Calu3 (cell line): ENCODE data around the gene ACTR8. TPM values are rescaled to one million over a fixed set of nuclear protein-coding genes. Genes with fewer than 3 reads are reported as not detected.
A peak's percentile ranks its signal among the peaks of the same experiment; 100 is the strongest.

Experiments used
- BruUV-seq: library from RNA; stranded (reverse); fragments of 400-500 nt; replicated peaks from 2 replicates; lab custom pipeline; 2021; lab: Mats Ljungman, UMichigan
- CTCF ChIA-PET: fragments of 300-600 bp; sonication (Branson Sonifier 250); formaldehyde crosslinking; loops from one replicate; lab custom pipeline; 2022; ENCODE audit warnings: antibody characterized with exemption; lab: Charles Lee
- DNase-seq: peaks from one replicate; pipeline ENCODE4 v3.0.0; 2022
- H3K27ac Mint-ChIP-seq: one replicate; pipeline ENCODE4 v1.8.0; 2022; ENCODE audit warnings: mixed read lengths; ENCODE audit not compliant: unreplicated experiment
- H3K27me3 Mint-ChIP-seq: one replicate; pipeline ENCODE4 v1.8.0; 2022; ENCODE audit warnings: mixed read lengths; ENCODE audit not compliant: unreplicated experiment
- H3K36me3 Mint-ChIP-seq: one replicate; pipeline ENCODE4 v1.8.0; 2022; ENCODE audit warnings: mild to moderate bottlenecking, moderate library complexity, mixed read lengths; ENCODE audit not compliant: insufficient read depth, unreplicated experiment
- H3K4me1 Mint-ChIP-seq: one replicate; pipeline ENCODE4 v1.8.0; 2022; ENCODE audit warnings: mild to moderate bottlenecking, low read depth, mixed read lengths; ENCODE audit not compliant: unreplicated experiment
- H3K4me3 Mint-ChIP-seq: one replicate; pipeline ENCODE4 v1.8.0; 2022; ENCODE audit warnings: mild to moderate bottlenecking, low read depth, moderate library complexity, mixed read lengths; ENCODE audit not compliant: unreplicated experiment
- H3K9me3 Mint-ChIP-seq: one replicate; pipeline ENCODE4 v1.8.0; 2022; ENCODE audit warnings: low read depth, mixed read lengths; ENCODE audit not compliant: unreplicated experiment
- intact Hi-C: fragments of 100-400 bp; cut with micrococcal nuclease; formaldehyde crosslinking; loops from one replicate; pipeline ENCODE4 v1.10.0; 2022; ENCODE audit not compliant: unreplicated experiment
- total RNA-seq: library from RNA; stranded (reverse); gene quantifications from 2 replicates; pipeline ENCODE4 v1.2.3, GENCODE V29; 2022
- TF ChIP-seq, protein P1 (sequence below): fragments of 200-600 bp; IDR thresholded peaks from one replicate; pipeline ENCODE4 v1.8.0; 2022; ENCODE audit warnings: antibody characterized with exemption; ENCODE audit not compliant: unreplicated experiment

ACTR8 gene
- total RNA-seq, 1 experiment from 2014 or later: 21.5 TPM

DNA sequence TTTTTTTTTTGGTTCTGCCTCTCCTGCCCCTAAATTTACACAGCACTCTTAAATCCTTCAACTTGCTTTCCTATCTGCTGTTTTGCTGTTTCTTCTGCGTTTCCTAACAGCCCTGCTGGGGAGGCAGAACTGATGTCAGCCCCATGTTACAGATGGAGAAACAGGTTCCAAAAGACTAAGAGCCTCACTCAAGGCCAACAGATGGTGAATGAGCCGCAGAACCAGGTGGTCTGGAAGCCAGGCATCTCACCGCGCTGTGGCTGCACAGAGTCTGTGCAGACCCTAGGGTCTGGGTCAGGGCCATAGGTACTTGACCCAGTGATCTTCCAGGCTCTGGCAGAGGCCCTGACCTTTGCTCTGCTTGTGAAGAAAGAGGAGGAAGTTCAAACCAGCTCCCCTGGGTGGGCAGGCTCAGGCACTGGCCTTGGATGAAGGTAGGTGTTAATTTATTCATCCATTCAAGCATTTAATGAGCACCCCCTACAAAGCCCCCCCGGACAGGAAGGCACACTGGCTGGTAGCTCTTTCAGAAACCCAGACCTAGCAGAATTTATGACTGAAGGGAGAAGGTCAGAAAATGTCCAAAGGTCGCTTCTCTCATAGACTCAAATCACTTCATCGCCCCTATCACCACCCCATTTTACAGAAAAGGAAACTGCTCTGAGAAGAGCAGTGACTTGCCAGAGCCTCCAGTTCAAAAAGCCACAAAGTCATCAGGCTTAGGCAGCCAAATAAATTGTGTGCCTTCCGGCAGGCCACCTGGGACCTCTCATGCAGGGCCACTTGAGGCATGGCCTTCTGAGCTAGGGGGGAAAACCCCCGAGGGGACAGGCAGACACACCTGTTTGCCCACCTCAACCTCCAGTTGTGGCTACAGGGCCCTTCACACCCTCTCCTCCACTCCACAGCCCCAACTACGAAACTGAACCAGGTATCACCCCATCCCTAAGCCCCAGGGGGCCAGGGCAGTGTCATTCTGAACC lies 38.5 kb downstream of the ACTR8 start:
- peak overlapping the region; percentile 83 for H3K27ac Mint-ChIP-seq
- intact Hi-C loops: no loop called here
- CTCF ChIA-PET: interaction anchor here (0.5 to 0.8 kb wide), 3 partner anchors 17 to 711 kb away, joined by 3 to 6 read pairs (median 4); partner anchors contain the start of gene TKT

GRCh38 chr3:53842436-53843194 lies 39.3 kb downstream of the ACTR8 start:
- CTCF ChIA-PET: interaction anchor here (0.8 to 1.0 kb wide), 2 partner anchors 77 to 710 kb away, joined by 3 to 6 read pairs; no protein-coding TSS in a partner anchor
- peak; percentile 88 for DNase-seq
- peaks cover 36% of the 10 kb centered on the region for H3K36me3 Mint-ChIP-seq
- H3K27me3 Mint-ChIP-seq: no peaks in the 10 kb centered on the region
- BruUV-seq: no TSS peak
- TF ChIP-seq, protein P1, sequence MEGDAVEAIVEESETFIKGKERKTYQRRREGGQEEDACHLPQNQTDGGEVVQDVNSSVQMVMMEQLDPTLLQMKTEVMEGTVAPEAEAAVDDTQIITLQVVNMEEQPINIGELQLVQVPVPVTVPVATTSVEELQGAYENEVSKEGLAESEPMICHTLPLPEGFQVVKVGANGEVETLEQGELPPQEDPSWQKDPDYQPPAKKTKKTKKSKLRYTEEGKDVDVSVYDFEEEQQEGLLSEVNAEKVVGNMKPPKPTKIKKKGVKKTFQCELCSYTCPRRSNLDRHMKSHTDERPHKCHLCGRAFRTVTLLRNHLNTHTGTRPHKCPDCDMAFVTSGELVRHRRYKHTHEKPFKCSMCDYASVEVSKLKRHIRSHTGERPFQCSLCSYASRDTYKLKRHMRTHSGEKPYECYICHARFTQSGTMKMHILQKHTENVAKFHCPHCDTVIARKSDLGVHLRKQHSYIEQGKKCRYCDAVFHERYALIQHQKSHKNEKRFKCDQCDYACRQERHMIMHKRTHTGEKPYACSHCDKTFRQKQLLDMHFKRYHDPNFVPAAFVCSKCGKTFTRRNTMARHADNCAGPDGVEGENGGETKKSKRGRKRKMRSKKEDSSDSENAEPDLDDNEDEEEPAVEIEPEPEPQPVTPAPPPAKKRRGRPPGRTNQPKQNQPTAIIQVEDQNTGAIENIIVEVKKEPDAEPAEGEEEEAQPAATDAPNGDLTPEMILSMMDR: peak; percentile 36
- H3K4me3 Mint-ChIP-seq: peak overlapping the region; percentile 59
- peak overlapping the region; percentile 83 for H3K27ac Mint-ChIP-seq
- no peaks in the 10 kb centered on the region for H3K9me3 Mint-ChIP-seq
- peaks cover 56% of the 10 kb centered on the region for H3K4me1 Mint-ChIP-seq
- intact Hi-C loops: no loop called here

More for the DNA sequence above, 38.5 kb downstream of the ACTR8 start:
- no peaks in the 10 kb centered on the region for H3K27me3 Mint-ChIP-seq
- TF ChIP-seq, protein P1: no peak
- no peak for DNase-seq
- H3K9me3 Mint-ChIP-seq: no peaks in the 10 kb centered on the region
- peaks cover 32% of the 10 kb centered on the region for H3K36me3 Mint-ChIP-seq
- BruUV-seq: no TSS peak
- H3K4me3 Mint-ChIP-seq: peak overlapping the region; percentile 59
- peaks cover 58% of the 10 kb centered on the region for H3K4me1 Mint-ChIP-seq

DNA sequence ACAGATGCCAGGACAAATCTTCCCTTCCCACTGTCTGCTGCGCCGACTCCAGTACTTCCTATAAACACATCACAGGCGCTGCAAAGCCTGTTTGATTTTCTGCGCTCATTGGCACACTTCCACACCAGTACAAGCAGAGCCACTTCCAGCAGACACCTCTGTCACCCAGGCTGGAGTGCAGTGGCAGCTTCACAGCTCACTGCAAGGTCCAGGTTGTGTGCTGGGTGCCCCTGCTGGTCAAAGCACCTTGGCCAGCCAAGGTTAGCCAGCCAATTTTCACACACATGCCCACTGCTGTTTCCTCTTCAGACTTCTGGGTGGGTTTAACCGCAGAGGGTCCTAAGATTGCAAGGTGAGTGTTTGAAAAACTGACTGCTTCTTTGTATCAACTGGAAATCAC lies 40.7 kb downstream of the ACTR8 start:
- no TSS peak for BruUV-seq
- CTCF ChIA-PET: interaction anchor here (1.0 kb wide), 1 partner anchor 78 kb away, joined by 3 read pairs; no protein-coding TSS in a partner anchor
- Mint-ChIP-seq H3K36me3 (peaks cover 30% of the 10 kb centered on the region), H3K27ac (no peak overlapping the region), H3K9me3 (no peaks in the 10 kb centered on the region), H3K4me3 (no peak overlapping the region), H3K4me1 (peaks cover 56% of the 10 kb centered on the region), H3K27me3 (no peaks in the 10 kb centered on the region)
- intact Hi-C loops: no loop called here
- TF ChIP-seq, protein P1: no peak
- DNase-seq: peak; percentile 14

GRCh38 chr3:53837331-53837730 lies 44.6 kb downstream of the ACTR8 start:
- CTCF ChIA-PET: no interaction called here
- Mint-ChIP-seq H3K9me3 (no peaks in the 10 kb centered on the region), H3K36me3 (peaks cover 16% of the 10 kb centered on the region), H3K27me3 (no peaks in the 10 kb centered on the region), H3K4me1 (peaks cover 24% of the 10 kb centered on the region), H3K27ac (no peak overlapping the region), H3K4me3 (no peak overlapping the region)
- DNase-seq: no peak
- TF ChIP-seq, protein P1: no peak
- intact Hi-C loops: no loop called here
- BruUV-seq: no TSS peak
